HG03135 (cell line): ENCODE data around the gene SPI1.

Source experiments
- ATAC-seq: cut with Tn5 transposase; IDR thresholded peaks from one replicate; pipeline ENCODE4 v1.9.1; 2021; ENCODE audit warnings: mild to moderate bottlenecking, moderate library complexity; ENCODE audit not compliant: unreplicated experiment

Gene SPI1

GRCh38 chr11:47407746-47408590 lies 29.6 kb upstream of the SPI1 start, which contains the start of gene SLC39A13:
Gene SLC39A13 (plus strand): TSS chr11:47408590. CDS start chr11:47410095, 1,505 bp downstream.
- ATAC-seq = peak; percentile 85

GRCh38 chr11:47406896-47407745 lies 28.8 kb upstream of the SPI1 start:
- ATAC-seq = no peak

- no peak for ATAC-seq
These were observed 25.2 kb upstream of the SPI1 start for GRCh38 chr11:47403571-47403970.

GRCh38 chr11:47403135-47403534 lies 24.8 kb upstream of the SPI1 start:
- ATAC-seq = no peak

GRCh38 chr11:47400768-47401279 lies 22.5 kb upstream of the SPI1 start:
- ATAC-seq = peak; percentile 58

GRCh38 chr11:47399860-47400767 lies 21.8 kb upstream of the SPI1 start:
- peak; percentile 43 for ATAC-seq

GRCh38 chr11:47398551-47398950 lies 20.2 kb upstream of the SPI1 start:
- no peak for ATAC-seq

GRCh38 chr11:47398011-47398410 lies 19.7 kb upstream of the SPI1 start:
- ATAC-seq = no peak

GRCh38 chr11:47396049-47396320 lies 17.6 kb upstream of the SPI1 start:
- ATAC-seq = no peak

GRCh38 chr11:47395223-47396048 lies 17.1 kb upstream of the SPI1 start:
- no peak for ATAC-seq

- no peak for ATAC-seq
These were observed 16.2 kb upstream of the SPI1 start for GRCh38 chr11:47394322-47395222.

GRCh38 chr11:47394050-47394321 lies 15.6 kb upstream of the SPI1 start:
- ATAC-seq = no peak

GRCh38 chr11:47393163-47394049 lies 15.1 kb upstream of the SPI1 start:
- no peak for ATAC-seq

GRCh38 chr11:47392546-47393162 lies 14.3 kb upstream of the SPI1 start:
- ATAC-seq = no peak

- no peak for ATAC-seq
These were observed 13.5 kb upstream of the SPI1 start for GRCh38 chr11:47391711-47392432.

- no peak for ATAC-seq
These were observed 12.8 kb upstream of the SPI1 start for GRCh38 chr11:47391077-47391583.

GRCh38 chr11:47390422-47390760 lies 12.0 kb upstream of the SPI1 start:
- ATAC-seq = no peak
